K562 (cell line): ENCODE measurements around the gene SLC16A6.

Source experiments
- ATF3 ChIP-seq, 2 experiments: fragments of 450-650 bp in 1 of 2; sonication (generic) in 1 of 2; formaldehyde crosslinking in 1 of 2; IDR thresholded peaks in 1 of 2; conservative IDR thresholded peaks in 1 of 2; 2 replicates each; pipeline versions ENCODE4 v1.6.1 to v1.8.1; 2016 to 2023; ENCODE audit warnings: mild to moderate bottlenecking in 2 of 2, moderate library complexity in 2 of 2, inconsistent platforms in 1 of 2, missing genetic modification reagents in 1 of 2
- CEBPZ ChIP-seq: fragments of 150-350 bp; IDR thresholded peaks from 2 replicates; pipeline ENCODE4 v1.6.1; 2014; ENCODE audit warnings: low read depth, mild to moderate bottlenecking, low read length, borderline replicate concordance
- CHD7 ChIP-seq: fragments of 200-600 bp; sonication (generic); IDR thresholded peaks from one replicate; pipeline ENCODE4 v1.6.1; 2012; ENCODE audit warnings: mild to moderate bottlenecking, low read depth, low read length, inconsistent platforms
- COPS2 ChIP-seq: fragments of 450-650 bp; conservative IDR thresholded peaks from 2 replicates; pipeline ENCODE4 v1.6.1; 2016; ENCODE audit warnings: mild to moderate bottlenecking, moderate library complexity
- EP300 ChIP-seq: IDR thresholded peaks from 2 replicates; pipeline ENCODE4 v1.6.1; 2012; ENCODE audit warnings: low read length, improper control_type of control experiment
- EZH2 ChIP-seq: IDR thresholded peaks from 2 replicates; pipeline ENCODE4 v1.6.1; 2012; ENCODE audit warnings: low read depth, mild to moderate bottlenecking, inconsistent platforms, low read length, borderline replicate concordance
- GTF2A2 ChIP-seq: IDR thresholded peaks from 2 replicates; pipeline ENCODE4 v1.6.1; 2016; ENCODE audit warnings: mild to moderate bottlenecking, missing genetic modification characterization, missing compliant biosample characterization
- JUN ChIP-seq, 2 experiments: sonication (generic) in 1 of 2; formaldehyde crosslinking in 1 of 2; IDR thresholded peaks; 2 replicates each; pipeline versions ENCODE4 v1.6.1 to v1.8.0; 2012 to 2022; ENCODE audit warnings: borderline replicate concordance in 2 of 2, mild to moderate bottlenecking in 2 of 2, improper control_type of control experiment in 1 of 2, low read depth in 1 of 2, low read length in 1 of 2, missing genetic modification reagents in 1 of 2
- MAZ ChIP-seq, 2 experiments: fragments of 450-650 bp in 1 of 2; sonication (generic) in 1 of 2; formaldehyde crosslinking; IDR thresholded peaks in 1 of 2; conservative IDR thresholded peaks in 1 of 2; 2 replicates each; pipeline versions ENCODE4 v1.4.0 to v1.5.0; 2020; ENCODE audit warnings: mild to moderate bottlenecking in 1 of 2, missing genetic modification reagents in 1 of 2
- MYC ChIP-seq, 2 experiments: fragments of 250-450 bp in 1 of 2; sonication (Bioruptor Pico) in 1 of 2; IDR thresholded peaks; 2 replicates each; pipeline versions ENCODE4 v1.5.1 to v1.6.1; 2012 to 2021; ENCODE audit warnings: low read depth in 2 of 2, borderline replicate concordance in 1 of 2, improper control_type of control experiment in 1 of 2, low read length in 1 of 2, mild to moderate bottlenecking in 1 of 2, moderate library complexity in 1 of 2
- POLR2AphosphoS5 ChIP-seq: IDR thresholded peaks from 2 replicates; pipeline ENCODE4 v1.6.1; 2011; ENCODE audit warnings: mild to moderate bottlenecking, low read depth, low read length, moderate library complexity; ENCODE audit not compliant: control insufficient read depth, insufficient read depth
- ZKSCAN8 ChIP-seq: fragments of 200-800 bp; sonication (Bioruptor generic); IDR thresholded peaks from 2 replicates; pipeline ENCODE4 v1.6.1; 2016; ENCODE audit warnings: missing genetic modification characterization, missing compliant biosample characterization

- TF ChIP-seq POLR2AphosphoS5 (no peak), JUN (IDR thresholded peaks at IDR 0.05; ENCODE audit: borderline replicate concordance, low read depth, low read length) (no peak), JUN (CRISPR knock-in tag; IDR thresholded peaks at IDR 0.05; ENCODE audit: borderline replicate concordance) (no peak), MYC (IDR thresholded peaks at IDR 0.05; ENCODE audit: low read depth, low read length) (no peak), MYC (CRISPR knock-in tag; IDR thresholded peaks at IDR 0.05; ENCODE audit: borderline replicate concordance, low read depth) (no peak), EP300 (no peak), GTF2A2 (tag) (no peak), CEBPZ (no peak), ATF3 (IDR thresholded peaks at IDR 0.05) (no peak), ATF3 (CRISPR knock-in tag; conservative IDR thresholded peaks at IDR 0.05) (no peak), COPS2 (no peak), CHD7 (no peak), EZH2 (no peak), MAZ (CRISPR knock-in tag; conservative IDR thresholded peaks at IDR 0.05 in 1 of 2, IDR thresholded peaks at IDR 0.05 in 1 of 2) (no peak), ZKSCAN8 (no peak)
Measured at GRCh38 chr17:68293490-68294195, 2.7 kb upstream of the SLC16A6 start.
